GM12878 (cell line): ENCODE measurements around the gene AHCY. TPM values are rescaled to one million over a fixed set of nuclear protein-coding genes. Genes with fewer than 3 reads are reported as not detected.

ENCODE experiments used
- CEBPB ChIP-seq, 2 experiments: fragments of 150-350 bp in 1 of 2; IDR thresholded peaks; 2 replicates each; pipeline ENCODE4 v1.6.1; 2012 to 2014; ENCODE audit warnings: low read depth in 2 of 2, low read length in 2 of 2, borderline replicate concordance in 1 of 2, inconsistent platforms in 1 of 2
- CREB1 ChIP-seq: IDR thresholded peaks from 2 replicates; pipeline ENCODE4 v1.6.1; 2012; ENCODE audit warnings: low read depth, mild to moderate bottlenecking, inconsistent platforms
- ESRRA ChIP-seq: IDR thresholded peaks from 2 replicates; pipeline ENCODE4 v1.6.1; 2012; ENCODE audit warnings: mild to moderate bottlenecking, low read length, improper control_type of control experiment
- MEF2A ChIP-seq: IDR thresholded peaks from 2 replicates; pipeline ENCODE4 v1.6.1; 2011; ENCODE audit warnings: low read depth, mild to moderate bottlenecking, low read length, moderate library complexity; ENCODE audit not compliant: insufficient read depth
- ZBTB4 ChIP-seq: fragments of 450-650 bp; formaldehyde crosslinking; IDR thresholded peaks from 2 replicates; pipeline ENCODE4 v1.4.0; 2022; ENCODE audit warnings: mild to moderate bottlenecking, moderate library complexity
- polyA plus RNA-seq, 11 experiments: library from polyadenylated mRNA; depleted of rRNA in 4 of 11; unstranded in 6 of 11; stranded (reverse) in 5 of 11; fragments of >200 nt; fragmentation: Nextera tagmentation in 4 of 11; fragmentation: Illumina TruSeq in 1 of 11; extraction: Ambion mirVana in 4 of 11; extraction: Trizol in 1 of 11; gene quantifications; 1 replicate in 1 of 11; 2 replicates in 10 of 11; pipeline versions ENCODE4 v1.2.1 to v1.2.3, GENCODE V29; 2011 to 2016; ENCODE audit warnings: inconsistent platforms in 2 of 11, missing spikeins in 2 of 11, low read depth in 1 of 11
- total RNA-seq, 4 experiments: library from RNA; depleted of rRNA in 3 of 4; stranded (reverse); fragments of >200 nt in 3 of 4; fragmentation: Illumina TruSeq in 1 of 4; extraction: Trizol in 1 of 4; gene quantifications; 2 replicates each; pipeline versions ENCODE4 v1.2.1 to v1.2.3, GENCODE V29; 2013 to 2021
- TF ChIP-seq, protein P1 (sequence below): IDR thresholded peaks from 2 replicates; pipeline ENCODE4 v1.6.1; 2012; ENCODE audit warnings: mild to moderate bottlenecking, low read depth, low read length

The AHCY gene
- total and polyA plus RNA-seq, 10 of the 15 experiments (the other 5 are each of a cell fraction or from before 2014, with no cell fraction given), result 84.9 to 223 (median 181) TPM

DNA sequence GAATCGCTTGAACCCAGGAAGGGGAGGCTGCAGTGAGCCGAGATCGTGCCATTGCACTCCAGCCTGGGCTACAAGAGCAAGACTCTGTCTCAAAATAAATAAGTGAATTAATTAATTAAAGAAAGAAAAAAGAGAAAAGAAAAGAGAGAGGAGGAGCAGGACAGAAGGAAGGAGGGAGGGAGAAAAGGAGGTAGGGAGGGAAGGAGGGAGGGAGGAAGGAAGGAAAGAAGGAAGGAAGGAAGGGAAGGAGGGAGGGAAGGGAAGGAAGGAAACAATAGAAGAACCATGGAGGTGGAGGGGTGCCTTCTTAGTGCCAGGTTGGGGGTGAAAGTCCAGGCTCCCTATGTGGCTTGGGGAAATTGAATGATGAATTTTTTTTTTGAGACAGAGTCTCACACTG is 6.5 kb upstream of the AHCY start (continued):
- TF ChIP-seq ZBTB4 (no peak), CREB1 (no peak), MEF2A (no peak), ESRRA (no peak), CEBPB (IDR thresholded peaks at IDR 0.05; ENCODE audit: borderline replicate concordance in 1 of 2, low read depth in 2 of 2, low read length in 2 of 2) (no peak)
- TF ChIP-seq, protein P1, sequence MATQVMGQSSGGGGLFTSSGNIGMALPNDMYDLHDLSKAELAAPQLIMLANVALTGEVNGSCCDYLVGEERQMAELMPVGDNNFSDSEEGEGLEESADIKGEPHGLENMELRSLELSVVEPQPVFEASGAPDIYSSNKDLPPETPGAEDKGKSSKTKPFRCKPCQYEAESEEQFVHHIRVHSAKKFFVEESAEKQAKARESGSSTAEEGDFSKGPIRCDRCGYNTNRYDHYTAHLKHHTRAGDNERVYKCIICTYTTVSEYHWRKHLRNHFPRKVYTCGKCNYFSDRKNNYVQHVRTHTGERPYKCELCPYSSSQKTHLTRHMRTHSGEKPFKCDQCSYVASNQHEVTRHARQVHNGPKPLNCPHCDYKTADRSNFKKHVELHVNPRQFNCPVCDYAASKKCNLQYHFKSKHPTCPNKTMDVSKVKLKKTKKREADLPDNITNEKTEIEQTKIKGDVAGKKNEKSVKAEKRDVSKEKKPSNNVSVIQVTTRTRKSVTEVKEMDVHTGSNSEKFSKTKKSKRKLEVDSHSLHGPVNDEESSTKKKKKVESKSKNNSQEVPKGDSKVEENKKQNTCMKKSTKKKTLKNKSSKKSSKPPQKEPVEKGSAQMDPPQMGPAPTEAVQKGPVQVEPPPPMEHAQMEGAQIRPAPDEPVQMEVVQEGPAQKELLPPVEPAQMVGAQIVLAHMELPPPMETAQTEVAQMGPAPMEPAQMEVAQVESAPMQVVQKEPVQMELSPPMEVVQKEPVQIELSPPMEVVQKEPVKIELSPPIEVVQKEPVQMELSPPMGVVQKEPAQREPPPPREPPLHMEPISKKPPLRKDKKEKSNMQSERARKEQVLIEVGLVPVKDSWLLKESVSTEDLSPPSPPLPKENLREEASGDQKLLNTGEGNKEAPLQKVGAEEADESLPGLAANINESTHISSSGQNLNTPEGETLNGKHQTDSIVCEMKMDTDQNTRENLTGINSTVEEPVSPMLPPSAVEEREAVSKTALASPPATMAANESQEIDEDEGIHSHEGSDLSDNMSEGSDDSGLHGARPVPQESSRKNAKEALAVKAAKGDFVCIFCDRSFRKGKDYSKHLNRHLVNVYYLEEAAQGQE, result no peak
- TF ChIP-seq, all 136 proteins: peak for 0
